K562 (cell line): ENCODE data around the gene FASN. TPM values are rescaled to one million over a fixed set of nuclear protein-coding genes. Genes with fewer than 3 reads are reported as not detected.

Source experiments
- CHCHD3 ChIP-seq: fragments of 250-450 bp; sonication (Bioruptor Pico); IDR thresholded peaks from 2 replicates; pipeline ENCODE4 v2.1.2; 2022; ENCODE audit warnings: mild to moderate bottlenecking
- CHD1 ChIP-seq: fragments of 200-600 bp; sonication (generic); IDR thresholded peaks from one replicate; pipeline ENCODE4 v1.6.1; 2012; ENCODE audit warnings: mild to moderate bottlenecking, moderate library complexity, low read length, inconsistent platforms
- E4F1 ChIP-seq: fragments of 250-450 bp; sonication (Bioruptor Pico); IDR thresholded peaks from 2 replicates; pipeline ENCODE4 v1.5.0; 2021; ENCODE audit warnings: mild to moderate bottlenecking, borderline replicate concordance
- ETS2 ChIP-seq: IDR thresholded peaks from 2 replicates; pipeline ENCODE4 v1.6.1; 2016; ENCODE audit warnings: borderline replicate concordance, missing genetic modification characterization, mild to moderate bottlenecking, moderate library complexity, missing compliant biosample characterization; ENCODE audit not compliant: poor library complexity, severe bottlenecking
- FOXJ2 ChIP-seq: fragments of 200-800 bp; sonication (Bioruptor generic); IDR thresholded peaks from 2 replicates; pipeline ENCODE4 v1.6.1; 2016; ENCODE audit warnings: missing genetic modification characterization, missing compliant biosample characterization
- NCOA1 ChIP-seq: fragments of 450-650 bp; IDR thresholded peaks from 2 replicates; pipeline ENCODE4 v1.6.1; 2016; ENCODE audit warnings: low read depth
- NCOA6 ChIP-seq: fragments of 450-650 bp; IDR thresholded peaks from 2 replicates; pipeline ENCODE4 v1.6.1; 2017; ENCODE audit warnings: mild to moderate bottlenecking
- NCOR1 ChIP-seq: fragments of 450-650 bp; IDR thresholded peaks from 2 replicates; pipeline ENCODE4 v1.6.1; 2016; ENCODE audit warnings: mild to moderate bottlenecking, moderate library complexity
- NR2C1 ChIP-seq, 2 experiments: fragments of 450-650 bp; IDR thresholded peaks; 2 replicates each; pipeline ENCODE4 v1.6.1; 2017; ENCODE audit warnings: mild to moderate bottlenecking in 2 of 2, antibody characterized with exemption in 1 of 2, inconsistent platforms in 1 of 2, missing compliant biosample characterization in 1 of 2, missing genetic modification characterization in 1 of 2
- PYGO2 ChIP-seq: fragments of 450-650 bp; IDR thresholded peaks from 2 replicates; pipeline ENCODE4 v1.6.1; 2016; ENCODE audit warnings: mild to moderate bottlenecking, missing genetic modification characterization, moderate library complexity, missing compliant biosample characterization
- RBM25 ChIP-seq: fragments of 200-400 bp; formaldehyde crosslinking; IDR thresholded peaks from 2 replicates; pipeline ENCODE4 v1.6.1; 2018; ENCODE audit warnings: low read length, low read depth, moderate library complexity; ENCODE audit not compliant: severe bottlenecking
- RFX5 ChIP-seq: IDR thresholded peaks from 2 replicates; pipeline ENCODE4 v1.6.1; 2011; ENCODE audit warnings: low read depth, mild to moderate bottlenecking, improper control_type of control experiment, low read length
- SMAD2 ChIP-seq: fragments of 150-350 bp; IDR thresholded peaks from 2 replicates; pipeline ENCODE4 v1.6.1; 2014; ENCODE audit warnings: low read depth, mild to moderate bottlenecking, low read length
- SMAD4 ChIP-seq: fragments of 250-450 bp; sonication (Bioruptor Pico); conservative IDR thresholded peaks from 2 replicates; pipeline ENCODE4 v1.8.0; 2021; ENCODE audit warnings: inconsistent platforms, mild to moderate bottlenecking, moderate library complexity
- SOX6 ChIP-seq: fragments of 450-650 bp; IDR thresholded peaks from 2 replicates; pipeline ENCODE4 v1.6.1; 2014; ENCODE audit warnings: mild to moderate bottlenecking
- SUPT5H ChIP-seq: fragments of 450-650 bp; IDR thresholded peaks from 2 replicates; pipeline ENCODE4 v1.6.1; 2016
- TEAD1 ChIP-seq, 2 experiments: fragments of 450-650 bp in 1 of 2; sonication (generic) in 1 of 2; formaldehyde crosslinking; IDR thresholded peaks; 2 replicates each; pipeline versions ENCODE4 v1.4.0 to v1.8.0; 2020 to 2022; ENCODE audit warnings: mild to moderate bottlenecking in 2 of 2, missing genetic modification reagents in 1 of 2
- ZBTB1 ChIP-seq: sonication (generic); formaldehyde crosslinking; IDR thresholded peaks from 2 replicates; pipeline ENCODE4 v1.8.1; 2023; ENCODE audit warnings: missing genetic modification reagents, low read depth, mild to moderate bottlenecking, borderline replicate concordance
- ZNF175 ChIP-seq: fragments of 200-800 bp; sonication (Bioruptor generic); IDR thresholded peaks from 2 replicates; pipeline ENCODE4 v1.6.1; 2016; ENCODE audit warnings: low read depth, mild to moderate bottlenecking, missing genetic modification characterization, missing compliant biosample characterization
- ZNF280B ChIP-seq: fragments of 250-450 bp; sonication (Bioruptor Pico); IDR thresholded peaks from 2 replicates; pipeline ENCODE4 v1.5.1; 2021; ENCODE audit warnings: mild to moderate bottlenecking
- ZNF583 ChIP-seq: fragments of 250-450 bp; sonication (Bioruptor Pico); IDR thresholded peaks from 2 replicates; pipeline ENCODE4 v1.4.0; 2020
- ZNF778 ChIP-seq: fragments of 450-650 bp; formaldehyde crosslinking; IDR thresholded peaks from 2 replicates; pipeline ENCODE4 v1.4.0; 2020; ENCODE audit warnings: mild to moderate bottlenecking, moderate library complexity
- polyA plus RNA-seq, 8 experiments: library from polyadenylated mRNA; depleted of rRNA in 4 of 8; stranded (reverse) in 5 of 8; unstranded in 3 of 8; fragments of >200 nt; fragmentation: Nextera tagmentation in 2 of 8; fragmentation: Illumina TruSeq in 1 of 8; extraction: Ambion mirVana in 2 of 8; extraction: Trizol in 1 of 8; gene quantifications; 2 replicates each; pipeline versions ENCODE4 v1.2.1 to v1.2.3, GENCODE V29; 2011 to 2014; ENCODE audit warnings: inconsistent platforms in 1 of 8, missing spikeins in 1 of 8
- total RNA-seq, 7 experiments: library from RNA; depleted of rRNA in 6 of 7; stranded (reverse); fragments of >200 nt in 6 of 7; fragmentation: Illumina TruSeq in 2 of 7; extraction: Trizol in 2 of 7; gene quantifications; 2 replicates each; pipeline versions ENCODE4 v1.2.1 to v1.2.3, GENCODE V29; 2011 to 2021; ENCODE audit warnings: low replicate concordance in 1 of 7
- TF ChIP-seq, protein P1 (sequence below): fragments of 250-450 bp; sonication (Bioruptor Pico); IDR thresholded peaks from 2 replicates; pipeline ENCODE4 v1.4.0; 2020; ENCODE audit warnings: borderline replicate concordance

The FASN gene
- total and polyA plus RNA-seq, 9 of the 15 experiments (the other 6 are each of a cell fraction or from before 2014, with no cell fraction given), result 0.15 to 663 (median 49.9) TPM

DNA sequence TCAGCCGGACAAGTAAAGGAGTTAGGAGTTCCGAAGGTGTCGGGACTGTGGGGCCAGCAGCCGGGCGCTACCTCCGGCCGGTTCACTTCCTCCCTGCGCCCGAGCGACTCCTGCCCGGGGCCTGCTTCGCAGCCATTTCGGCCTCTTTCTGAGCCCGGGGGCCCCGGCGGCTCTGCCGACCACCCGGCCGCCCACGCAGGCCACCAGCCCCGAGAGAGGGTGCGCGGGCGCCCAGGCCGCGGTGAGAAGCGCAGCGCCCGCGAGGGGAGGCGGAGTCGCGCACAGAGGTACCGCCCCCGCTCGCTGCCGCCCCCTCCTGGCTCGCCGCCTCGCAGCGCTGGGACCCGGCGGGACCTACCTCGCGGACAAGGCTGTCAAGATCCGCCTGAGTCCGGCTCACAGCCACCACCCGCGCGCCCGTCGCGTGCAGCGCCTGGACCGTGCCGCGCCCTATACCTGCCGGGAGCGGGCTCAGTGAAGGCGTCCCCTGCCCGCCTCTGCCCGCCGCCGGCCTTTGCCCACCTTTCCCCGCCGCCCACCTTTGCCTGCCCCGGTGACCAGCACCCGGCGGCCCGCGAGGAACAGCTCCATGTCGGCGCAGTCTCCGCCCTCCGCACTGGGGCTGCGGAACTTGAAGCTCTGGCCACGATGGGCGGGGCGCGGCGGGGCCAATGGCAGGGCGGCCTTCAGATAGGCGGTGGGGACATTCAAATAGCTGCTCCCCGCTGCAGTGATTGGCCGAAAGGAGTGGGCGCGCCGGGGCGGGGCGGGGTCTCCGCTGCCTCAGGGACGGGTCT, 60.7 kb downstream of the FASN start, which contains the start of gene DCXR (continued):
- no peak for TF ChIP-seq E4F1 (CRISPR knock-in tag)
- no peak for TF ChIP-seq ZNF583 (CRISPR knock-in tag)
- no peak for TF ChIP-seq SMAD2
- TF ChIP-seq FOXJ2 (tag), result no peak
- peak; percentile 17; the same call in 1 of the 2 replicates for TF ChIP-seq ZBTB1 (CRISPR knock-in tag)
- TF ChIP-seq ZNF175 (CRISPR knock-in tag), result no peak
- TF ChIP-seq ZNF778, result no peak
- TF ChIP-seq, protein P1, sequence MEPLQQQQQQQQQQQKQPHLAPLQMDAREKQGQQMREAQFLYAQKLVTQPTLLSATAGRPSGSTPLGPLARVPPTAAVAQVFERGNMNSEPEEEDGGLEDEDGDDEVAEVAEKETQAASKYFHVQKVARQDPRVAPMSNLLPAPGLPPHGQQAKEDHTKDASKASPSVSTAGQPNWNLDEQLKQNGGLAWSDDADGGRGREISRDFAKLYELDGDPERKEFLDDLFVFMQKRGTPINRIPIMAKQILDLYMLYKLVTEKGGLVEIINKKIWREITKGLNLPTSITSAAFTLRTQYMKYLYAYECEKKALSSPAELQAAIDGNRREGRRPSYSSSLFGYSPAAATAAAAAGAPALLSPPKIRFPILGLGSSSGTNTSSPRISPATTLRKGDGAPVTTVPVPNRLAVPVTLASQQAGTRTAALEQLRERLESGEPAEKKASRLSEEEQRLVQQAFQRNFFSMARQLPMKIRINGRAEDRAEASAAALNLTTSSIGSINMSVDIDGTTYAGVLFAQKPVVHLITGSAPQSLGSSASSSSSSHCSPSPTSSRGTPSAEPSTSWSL (CRISPR knock-in tag), result no peak
- TF ChIP-seq CHCHD3, result 0 out of 2 replicates have a peak, but pooled peaks have one; percentile 9
- TF ChIP-seq CHD1, result peak; percentile 60
- no peak for TF ChIP-seq PYGO2 (tag)
- peak; percentile 37; the same call in 1 of the 2 replicates for TF ChIP-seq NCOA1
- no peak for TF ChIP-seq NCOA6
- TF ChIP-seq SUPT5H, result peak; percentile 99
- no peak for TF ChIP-seq NR2C1 (IDR thresholded peaks at IDR 0.05)
- no peak for TF ChIP-seq NR2C1 (tag; IDR thresholded peaks at IDR 0.05)
- TF ChIP-seq SMAD4, result peak; percentile 64; the same call in 1 of the 2 replicates
- no peak for TF ChIP-seq RFX5
- TF ChIP-seq RBM25, result no peak
- TF ChIP-seq ETS2, result no peak
- no peak for TF ChIP-seq NCOR1
- TF ChIP-seq TEAD1 (CRISPR knock-in tag; IDR thresholded peaks at IDR 0.05), result peak; percentile 20 to 96; a peak in 2 of 4 replicates
- peak; percentile 64 for TF ChIP-seq SOX6
- TF ChIP-seq ZNF280B, result no peak
